Right lobe of liver (tissue), 4 donors: ENCODE results near the gene C13orf46.

Experiments used
- CTCF ChIP-seq, 4 donors: fragments of 200-600 bp in 3 of 4; fragments of 450-650 bp in 1 of 4; IDR thresholded peaks; one replicate each; pipeline versions ENCODE4 v1.5.1 to v1.8.0; 2016 to 2022; ENCODE audit warnings: antibody characterized with exemption in 4 of 4, mild to moderate bottlenecking in 2 of 4
- POLR2A ChIP-seq: fragments of 450-650 bp; IDR thresholded peaks from one replicate; pipeline ENCODE4 v1.6.1; 2017; ENCODE audit warnings: antibody characterized with exemption, mild to moderate bottlenecking
- donor health status: DM: no; HTN: no; CAD: no.
- donor health status: DM: no; HTN: no; CAD: no.
- donor health status: DM: no; HTN: yes; CAD: no.

- TF ChIP-seq CTCF (IDR thresholded peaks at IDR 0.05), result no peak
- TF ChIP-seq POLR2A, result no peak
These were observed 41.9 kb downstream of the C13orf46 start for GRCh38 chr13:113931841-113932459.
